Mesothelial cell of epicardium (in vitro differentiated cells): ENCODE results near the gene HDAC4. TPM values are rescaled to one million over a fixed set of nuclear protein-coding genes. Genes with fewer than 3 reads are reported as not detected.

Experiments
- DNase-seq, 2 experiments: peaks; one replicate each; pipeline ENCODE4 v3.0.0; 2021; ENCODE audit warnings: low spot score in 2 of 2; ENCODE audit not compliant: unreplicated experiment in 2 of 2
- H3K27ac Mint-ChIP-seq: 2 replicates; pipeline ENCODE4 v1.8.0; 2021; ENCODE audit warnings: mixed read lengths
- H3K27me3 Mint-ChIP-seq: 2 replicates; pipeline ENCODE4 v1.8.0; 2021; ENCODE audit warnings: low read depth, mixed read lengths
- H3K36me3 Mint-ChIP-seq: 2 replicates; pipeline ENCODE4 v1.8.0; 2021; ENCODE audit warnings: mixed read lengths
- H3K4me1 Mint-ChIP-seq: 2 replicates; pipeline ENCODE4 v1.8.0; 2021; ENCODE audit warnings: mixed read lengths
- H3K4me3 Mint-ChIP-seq: 2 replicates; pipeline ENCODE4 v1.8.0; 2021; ENCODE audit warnings: mild to moderate bottlenecking, moderate library complexity, mixed read lengths
- H3K9me3 Mint-ChIP-seq: 2 replicates; pipeline ENCODE4 v1.8.0; 2021; ENCODE audit warnings: mixed read lengths
- total RNA-seq: library from RNA; stranded (reverse); gene quantifications from 3 replicates; pipeline ENCODE4 v1.2.1, GENCODE V29; 2021
- TF ChIP-seq, protein P1 (sequence below): fragments of 200-600 bp; sonication (generic); IDR thresholded peaks from one replicate; pipeline ENCODE4 v1.5.0; 2021; ENCODE audit warnings: antibody characterized with exemption; ENCODE audit not compliant: unreplicated experiment

HDAC4 gene
- total RNA-seq, 1 donor from 2014 or later: 59.2 TPM

DNA sequence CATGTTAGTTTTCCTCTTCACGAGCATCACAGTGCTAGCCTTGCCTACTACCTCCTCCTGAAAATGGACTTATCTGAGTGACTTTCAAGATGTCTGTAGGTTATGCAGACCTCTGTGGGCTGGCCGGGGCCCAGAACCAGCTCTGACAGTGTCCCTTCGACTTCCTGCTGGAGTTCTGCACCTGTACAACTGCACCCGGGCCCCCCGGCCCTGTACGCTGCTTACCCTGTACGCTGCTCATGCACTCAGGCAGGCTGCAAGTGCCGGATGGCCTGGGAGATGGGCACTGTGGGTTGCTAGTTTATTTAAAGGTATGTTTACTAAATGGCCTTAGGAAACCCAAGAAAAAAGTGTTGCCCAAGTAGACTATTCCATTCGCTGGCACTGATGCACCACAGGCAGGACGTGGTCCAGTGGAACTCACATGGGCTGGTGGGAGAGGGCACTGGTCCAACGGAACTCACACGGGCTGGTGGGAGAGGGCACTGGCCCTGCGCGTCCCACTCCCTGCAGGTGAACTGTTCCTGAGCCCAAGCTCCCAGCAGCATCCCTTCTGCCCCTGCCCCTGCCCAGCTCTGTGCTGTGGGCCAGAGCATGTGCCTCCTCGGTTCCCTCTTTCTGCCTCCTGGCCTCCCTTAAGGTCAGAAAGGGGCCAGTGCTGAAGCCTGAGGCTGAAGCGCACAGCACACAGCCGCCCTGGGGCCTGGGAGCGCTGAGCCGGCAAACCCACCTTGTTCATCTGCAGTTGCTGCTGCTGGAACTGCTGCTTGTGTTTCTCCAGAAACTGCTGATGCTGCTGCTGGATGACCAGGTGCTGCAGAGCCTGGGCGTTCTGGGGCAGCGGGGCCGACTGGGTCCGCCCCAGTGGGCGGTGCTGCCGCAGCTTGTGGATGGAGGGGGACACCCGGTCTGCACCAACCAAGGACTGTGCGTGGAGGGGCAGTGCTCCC is 274.8 kb downstream of the HDAC4 start:
- Mint-ChIP-seq H3K9me3 (no peaks in the 10 kb centered on the region), H3K27me3 (no peaks in the 10 kb centered on the region), H3K4me1 (no peaks in the 10 kb centered on the region), H3K4me3 (no peak overlapping the region), H3K27ac (no peak overlapping the region), H3K36me3 (peaks cover 27% of the 10 kb centered on the region)
- no peak for DNase-seq
- TF ChIP-seq, protein P1, sequence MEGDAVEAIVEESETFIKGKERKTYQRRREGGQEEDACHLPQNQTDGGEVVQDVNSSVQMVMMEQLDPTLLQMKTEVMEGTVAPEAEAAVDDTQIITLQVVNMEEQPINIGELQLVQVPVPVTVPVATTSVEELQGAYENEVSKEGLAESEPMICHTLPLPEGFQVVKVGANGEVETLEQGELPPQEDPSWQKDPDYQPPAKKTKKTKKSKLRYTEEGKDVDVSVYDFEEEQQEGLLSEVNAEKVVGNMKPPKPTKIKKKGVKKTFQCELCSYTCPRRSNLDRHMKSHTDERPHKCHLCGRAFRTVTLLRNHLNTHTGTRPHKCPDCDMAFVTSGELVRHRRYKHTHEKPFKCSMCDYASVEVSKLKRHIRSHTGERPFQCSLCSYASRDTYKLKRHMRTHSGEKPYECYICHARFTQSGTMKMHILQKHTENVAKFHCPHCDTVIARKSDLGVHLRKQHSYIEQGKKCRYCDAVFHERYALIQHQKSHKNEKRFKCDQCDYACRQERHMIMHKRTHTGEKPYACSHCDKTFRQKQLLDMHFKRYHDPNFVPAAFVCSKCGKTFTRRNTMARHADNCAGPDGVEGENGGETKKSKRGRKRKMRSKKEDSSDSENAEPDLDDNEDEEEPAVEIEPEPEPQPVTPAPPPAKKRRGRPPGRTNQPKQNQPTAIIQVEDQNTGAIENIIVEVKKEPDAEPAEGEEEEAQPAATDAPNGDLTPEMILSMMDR: no peak

DNA sequence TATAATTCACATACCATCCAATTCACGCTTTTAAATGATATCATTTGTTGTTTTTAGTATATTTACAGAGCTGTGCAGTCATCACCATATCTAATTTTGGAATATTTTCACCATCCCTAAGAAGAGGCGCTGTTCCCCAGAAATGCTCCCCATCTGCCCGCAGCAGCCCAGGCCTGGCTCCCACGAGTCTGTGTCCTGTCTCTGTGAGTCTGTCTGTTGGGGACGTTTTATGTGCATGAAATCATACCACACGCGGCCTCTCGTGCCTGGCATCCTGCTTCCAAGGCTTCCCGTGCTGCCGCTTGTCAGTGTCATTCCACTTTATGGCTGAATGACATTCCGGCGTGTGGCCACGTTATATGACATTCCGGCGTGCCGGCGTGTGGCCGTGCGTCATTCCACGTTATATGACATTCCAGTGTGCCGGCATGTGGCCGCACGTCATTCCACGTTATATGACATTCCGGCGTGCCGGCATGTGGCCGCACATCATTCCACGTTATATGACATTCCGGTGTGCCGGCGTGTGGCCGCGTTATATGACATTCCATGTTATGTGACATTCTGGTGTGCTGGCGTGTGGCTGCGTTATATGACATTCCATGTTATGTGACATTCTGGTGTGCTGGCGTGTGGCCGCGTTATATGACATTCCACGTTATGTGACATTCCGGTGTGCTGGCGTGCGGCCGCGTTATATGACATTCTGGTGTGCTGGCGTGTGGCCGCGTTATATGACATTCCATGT is 276.5 kb downstream of the HDAC4 start:
- Mint-ChIP-seq H3K9me3 (no peaks in the 10 kb centered on the region), H3K27ac (no peak overlapping the region), H3K27me3 (no peaks in the 10 kb centered on the region), H3K4me3 (no peak overlapping the region), H3K36me3 (peaks cover 21% of the 10 kb centered on the region), H3K4me1 (no peaks in the 10 kb centered on the region)
- TF ChIP-seq, protein P1: no peak
- no peak for DNase-seq

DNA sequence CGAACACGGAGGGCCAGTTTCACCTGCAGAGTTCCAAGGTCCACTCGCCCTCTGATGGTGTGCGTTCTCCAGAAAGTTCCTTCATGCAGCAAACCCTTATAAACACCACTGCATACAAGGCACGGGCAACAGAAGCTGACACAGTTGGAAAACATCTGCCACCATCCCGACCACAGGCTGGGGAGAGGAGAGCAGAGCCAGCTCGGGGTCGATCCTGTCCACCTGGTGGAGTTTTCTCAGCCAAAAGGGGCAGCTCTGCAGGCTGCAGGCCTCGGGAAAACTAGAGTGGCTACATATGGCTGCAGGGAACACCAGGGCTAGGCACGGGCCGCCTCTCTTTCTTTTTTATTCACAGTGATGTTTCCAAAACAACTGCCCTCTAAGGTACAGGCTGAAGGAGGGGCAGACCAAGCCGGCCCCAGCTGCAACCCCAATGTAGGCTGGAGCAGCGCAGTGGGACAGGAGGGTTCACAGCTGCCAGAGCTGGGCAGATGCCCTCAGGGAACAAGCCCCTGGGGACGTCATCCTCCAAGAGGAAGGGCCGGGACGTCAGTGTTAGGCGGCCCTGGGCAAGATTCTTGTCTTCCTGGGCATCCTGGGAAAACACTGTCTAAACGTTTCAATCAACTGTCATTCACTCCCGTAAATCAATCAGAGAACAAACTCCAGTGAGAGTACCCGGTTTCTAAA is 278.3 kb downstream of the HDAC4 start:
- Mint-ChIP-seq H3K27me3 (no peaks in the 10 kb centered on the region), H3K4me3 (no peak overlapping the region), H3K36me3 (peaks cover 23% of the 10 kb centered on the region), H3K4me1 (no peaks in the 10 kb centered on the region), H3K9me3 (no peaks in the 10 kb centered on the region), H3K27ac (no peak overlapping the region)
- TF ChIP-seq, protein P1: no peak
- no peak for DNase-seq

DNA sequence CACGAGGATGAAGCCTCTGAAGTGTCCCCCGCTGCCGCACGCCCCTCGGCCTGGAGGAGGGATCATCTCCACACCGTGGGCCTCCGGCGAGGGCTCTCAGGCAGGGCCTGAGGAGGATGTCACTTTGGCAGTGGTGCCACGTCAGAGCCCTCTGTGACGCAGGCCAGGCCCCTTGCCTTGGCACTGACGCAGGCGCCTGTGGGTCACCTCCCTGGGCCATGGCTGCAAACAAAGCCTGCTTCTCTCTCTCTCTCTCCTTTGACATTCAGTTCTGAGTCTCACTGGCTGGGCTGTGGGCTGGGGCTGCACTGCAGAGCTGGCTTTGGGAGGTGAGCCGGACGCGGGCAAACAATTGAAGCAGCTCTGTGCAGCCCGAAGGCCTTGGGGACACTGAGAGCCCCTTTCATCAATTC is 279.2 kb downstream of the HDAC4 start:
- no peak for DNase-seq
- no peak overlapping the region for H3K4me3 Mint-ChIP-seq

DNA sequence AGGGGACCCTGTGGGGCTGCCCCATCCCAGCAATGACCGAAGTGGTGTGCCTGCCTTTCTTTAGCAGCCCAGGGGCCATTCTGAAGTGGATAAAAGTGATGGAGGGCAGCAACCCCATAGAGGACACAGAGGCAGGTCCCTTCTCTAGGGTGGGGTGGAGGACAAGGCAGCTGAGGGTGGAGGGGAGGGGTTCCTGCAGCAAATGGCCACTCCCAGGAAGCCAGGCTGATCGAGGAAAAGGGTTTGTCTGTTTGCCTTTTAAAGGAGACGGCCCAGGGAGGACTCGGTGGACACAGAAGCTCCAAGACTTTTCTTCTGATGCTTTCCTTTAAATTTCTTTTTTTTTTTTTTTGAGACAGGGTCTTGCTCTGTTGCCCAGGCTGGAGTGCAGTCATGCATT is 280.2 kb downstream of the HDAC4 start:
- DNase-seq: no peak
- H3K36me3 Mint-ChIP-seq: peaks cover 23% of the 10 kb centered on the region
- H3K9me3 Mint-ChIP-seq: no peaks in the 10 kb centered on the region
- TF ChIP-seq, protein P1: no peak
- no peaks in the 10 kb centered on the region for H3K27me3 Mint-ChIP-seq
- H3K4me3 Mint-ChIP-seq: no peak overlapping the region
- no peak overlapping the region for H3K27ac Mint-ChIP-seq
- no peaks in the 10 kb centered on the region for H3K4me1 Mint-ChIP-seq

More for the DNA sequence above, 279.2 kb downstream of the HDAC4 start:
- H3K4me1 Mint-ChIP-seq: no peaks in the 10 kb centered on the region
- no peaks in the 10 kb centered on the region for H3K27me3 Mint-ChIP-seq
- no peaks in the 10 kb centered on the region for H3K9me3 Mint-ChIP-seq
- no peak overlapping the region for H3K27ac Mint-ChIP-seq
- H3K36me3 Mint-ChIP-seq: peaks cover 23% of the 10 kb centered on the region
- TF ChIP-seq, protein P1: no peak
